ENCODE measurements around the gene KRT15.

GRCh38 chr17:41545829-41546410 is 27.2 kb upstream of the KRT15 start:
- no peak for TF ChIP-seq POLR2A (IDR thresholded peaks at IDR 0.05)
- TF ChIP-seq CTCF (IDR thresholded peaks at IDR 0.05): no peak
- TF ChIP-seq EP300 (IDR thresholded peaks at IDR 0.05): no peak

Measured in tibial nerve (tissue), 4 donors.